Measurements from ENCODE around the gene FRMD8. TPM values are rescaled to one million over a fixed set of nuclear protein-coding genes. Genes with fewer than 3 reads are reported as not detected.
"Not testable (repeated sequence)": the region's sequence is repeated elsewhere in the genome, so short reads cannot be mapped to it uniquely, and the experiment has no call there.

The FRMD8 gene
- total RNA-seq, 1 donor from 2014 or later: 9.7 TPM

- intact Hi-C loops (cut with micrococcal nuclease): no loop called here
- ATAC-seq: no peak
- DNase-seq: no peak
These were observed 58.0 kb downstream of the FRMD8 start for GRCh38 chr11:65444314-65445051.

- ATAC-seq (peak; percentile 0), DNase-seq (no peak)
- intact Hi-C loops (cut with micrococcal nuclease): no loop called here
These were observed 58.7 kb downstream of the FRMD8 start for GRCh38 chr11:65445101-65445603.

GRCh38 chr11:65445604-65446445, 59.4 kb downstream of the FRMD8 start:
- DNase-seq (peak; percentile 59), ATAC-seq (peak; percentile 14)
- intact Hi-C loops (cut with micrococcal nuclease): no loop called here

GRCh38 chr11:65446446-65447277, 60.2 kb downstream of the FRMD8 start:
- peak; percentile 22 for ATAC-seq
- intact Hi-C loops (cut with micrococcal nuclease): no loop called here
- DNase-seq: peak; percentile 71

GRCh38 chr11:65448074-65448417, 61.6 kb downstream of the FRMD8 start:
- no peak for DNase-seq
- intact Hi-C loops (cut with micrococcal nuclease): no loop called here
- ATAC-seq: no peak

GRCh38 chr11:65448418-65449105, 62.1 kb downstream of the FRMD8 start:
- DNase-seq (no peak), ATAC-seq (peak; percentile 5)

GRCh38 chr11:65451301-65451700, 64.9 kb downstream of the FRMD8 start:
- intact Hi-C loops (cut with micrococcal nuclease); DNase-seq; ATAC-seq: not testable (repeated sequence)

More at GRCh38 chr11:65448418-65449105, 62.1 kb downstream of the FRMD8 start:
- intact Hi-C loops (cut with micrococcal nuclease): no loop called here

GRCh38 chr11:65452259-65452658, 65.8 kb downstream of the FRMD8 start:
- intact Hi-C loops (cut with micrococcal nuclease); ATAC-seq; DNase-seq: not testable (repeated sequence)

- no peak for ATAC-seq
- intact Hi-C loops (cut with micrococcal nuclease): no loop called here
- DNase-seq: no peak
These were observed 66.5 kb downstream of the FRMD8 start for GRCh38 chr11:65452806-65453490.

- no peak for DNase-seq
- intact Hi-C loops (cut with micrococcal nuclease): no loop called here
These were observed 67.9 kb downstream of the FRMD8 start for GRCh38 chr11:65454311-65454695.

GRCh38 chr11:65454696-65455456, 68.4 kb downstream of the FRMD8 start:
- intact Hi-C loops (cut with micrococcal nuclease): no loop called here
- ATAC-seq: peak; percentile 96
- DNase-seq: peak; percentile 94

More at GRCh38 chr11:65454311-65454695, 67.9 kb downstream of the FRMD8 start:
- ATAC-seq: peak; percentile 12

- intact Hi-C loops (cut with micrococcal nuclease): no loop called here
These were observed 70.0 kb downstream of the FRMD8 start for GRCh38 chr11:65456418-65456817.

GRCh38 chr11:65459552-65459951, 73.1 kb downstream of the FRMD8 start:
- DNase-seq (no peak), ATAC-seq (no peak)
- intact Hi-C loops (cut with micrococcal nuclease): no loop called here

More at GRCh38 chr11:65456418-65456817, 70.0 kb downstream of the FRMD8 start:
- no peak for ATAC-seq
- no peak for DNase-seq

Other genes starting within 250 kb of the FRMD8 start
- gene SPDYC, start 216.4 kb upstream of the FRMD8 start, total RNA-seq: not detected
- 90.1 TPM for gene CAPN1, start 204.7 kb upstream of the FRMD8 start, total RNA-seq
- gene POLA2, start 124.7 kb upstream of the FRMD8 start, total RNA-seq: 3.5 TPM
- gene CDC42EP2, start 71.8 kb upstream of the FRMD8 start, total RNA-seq: 13.0 TPM
- gene DPF2, start 52.8 kb upstream of the FRMD8 start, total RNA-seq: 53.9 TPM
- gene TIGD3, start 31.9 kb upstream of the FRMD8 start, total RNA-seq: 0.97 TPM
- 4.6 TPM for gene SLC25A45, start 4.0 kb upstream of the FRMD8 start, total RNA-seq
- gene NEAT1, start 36.2 kb downstream of the FRMD8 start, total RNA-seq: 508 TPM
- gene MALAT1, start 112.4 kb downstream of the FRMD8 start, total RNA-seq: 7,191 TPM
- 60.4 TPM for gene SCYL1, start 138.4 kb downstream of the FRMD8 start, total RNA-seq
- 77.5 TPM for gene LTBP3, start 171.7 kb downstream of the FRMD8 start, total RNA-seq
- gene ZNRD2, start 183.8 kb downstream of the FRMD8 start, total RNA-seq: 25.0 TPM
- 39.3 TPM for gene FAM89B, start 185.9 kb downstream of the FRMD8 start, total RNA-seq
- gene EHBP1L1, start 189.4 kb downstream of the FRMD8 start, total RNA-seq: 57.3 TPM
- gene KCNK7, start 209.2 kb downstream of the FRMD8 start, total RNA-seq: 0.94 TPM
- 39.0 TPM for gene MAP3K11, start 227.6 kb downstream of the FRMD8 start, total RNA-seq
- 11.8 TPM for gene PCNX3, start 229.1 kb downstream of the FRMD8 start, total RNA-seq

Measured in left ventricle myocardium superior (tissue), 1 donor.